Measurements from ENCODE around the gene NTSR1. TPM values are rescaled to one million over a fixed set of nuclear protein-coding genes. Genes with fewer than 3 reads are reported as not detected.
A peak's percentile ranks its signal among the peaks of the same experiment; 100 is the strongest.

NTSR1 gene
- total and polyA plus RNA-seq, 7 experiments from 2014 or later: 0.11 to 0.78 (median 0.14) TPM; not detected in 3

DNA sequence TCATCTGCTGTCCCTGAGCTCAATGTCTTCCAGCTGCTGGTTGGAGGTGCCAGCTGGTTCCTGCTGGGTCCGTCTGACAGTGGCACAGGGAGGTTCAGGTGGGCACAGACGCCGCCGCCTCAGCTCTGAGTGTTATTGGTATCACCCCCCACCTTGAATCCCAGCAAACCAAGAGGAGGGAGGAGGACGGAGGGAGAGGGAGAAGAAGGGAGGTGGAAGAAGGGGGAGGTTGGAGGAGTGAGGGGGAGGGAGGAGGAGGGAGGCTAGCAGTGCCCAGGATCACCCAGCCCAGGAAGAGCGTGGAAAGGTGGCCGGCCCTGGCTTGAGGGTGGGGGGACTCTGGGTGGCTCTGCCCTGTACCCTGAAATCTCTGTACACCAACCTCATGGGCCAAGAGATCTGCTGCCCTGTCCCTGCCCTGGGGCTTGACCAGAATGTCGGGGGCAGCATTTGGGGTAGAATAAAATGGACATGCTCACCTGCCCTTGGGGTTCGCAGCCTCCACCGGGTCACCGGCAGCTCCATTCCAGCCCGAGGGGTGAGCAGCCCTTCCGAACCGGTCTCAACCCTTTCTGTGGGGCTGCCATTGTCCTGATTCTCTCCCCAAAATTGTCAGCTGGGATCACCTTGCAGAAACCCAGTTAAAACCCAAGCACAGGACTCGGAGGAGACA, 17.1 kb downstream of the NTSR1 start:
- Mint-ChIP-seq H3K27me3 (peaks cover 0 to 47% (median 0%) of the 10 kb centered on the region in 5 donors), H3K4me3 (no peak overlapping the region), H3K27ac (no peak overlapping the region), H3K4me1 (peaks cover 0 to 22% (median 7%) of the 10 kb centered on the region in 7 donors), H3K9me3 (peaks cover 6 to 20% (median 9%) of the 10 kb centered on the region in 11 donors), H3K36me3 (peaks cover 0 to 9% (median 7%) of the 10 kb centered on the region in 5 donors)
- H3K4me3 ChIP-seq (ENCODE audit: low read length): no peak overlapping the region
- H3K27ac ChIP-seq (ENCODE audit: low read depth, low read length): no peak overlapping the region
- POLR2A ChIA-PET: no interaction called here
- H3K9me3 ChIP-seq (ENCODE audit: control insufficient read depth in 2 of 3, low read length in 3 of 3): peaks cover 0 to 3% (median 0%) of the 10 kb centered on the region in 3 experiments
- intact Hi-C loops (cut with micrococcal nuclease): no loop called here
- ATAC-seq (no peak), DNase-seq (no peak)
- no peaks in the 10 kb centered on the region for H3K36me3 ChIP-seq (ENCODE audit: control insufficient read depth in 2 of 3, insufficient read depth in 3 of 3, low read length in 3 of 3)
- H3K27me3 ChIP-seq (ENCODE audit: control insufficient read depth in 2 of 2, insufficient read depth in 2 of 2, low read length in 2 of 2): no peaks in the 10 kb centered on the region
- peaks cover 7 to 8% of the 10 kb centered on the region in 2 donors for H3K4me1 ChIP-seq (ENCODE audit: control insufficient read depth in 2 of 2, insufficient read depth in 2 of 2, low read length in 2 of 2)
- CTCF ChIA-PET: no interaction called here

DNA sequence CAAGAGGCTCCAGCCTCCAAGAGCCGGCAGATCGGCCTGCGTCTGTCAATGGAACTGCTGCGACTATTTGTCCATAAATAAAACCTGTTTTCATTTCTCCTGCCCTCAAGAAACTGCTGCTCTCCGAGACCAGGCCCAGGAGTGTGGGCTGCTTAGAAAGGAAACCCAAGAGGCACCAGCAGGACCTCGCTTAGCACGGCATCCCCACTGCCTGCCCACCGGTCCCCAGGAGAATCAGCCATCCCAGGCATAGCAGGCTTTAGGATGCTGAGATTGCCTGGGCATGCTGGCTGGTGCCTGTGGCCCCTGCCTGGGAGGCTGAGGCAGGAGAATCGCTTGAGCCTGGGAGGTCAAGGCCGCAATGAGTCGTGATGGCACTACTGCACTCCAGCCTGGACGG, 17.6 kb downstream of the NTSR1 start:
- no peak overlapping the region for H3K4me3 Mint-ChIP-seq
- intact Hi-C loops (cut with micrococcal nuclease): no loop called here
- peaks cover 7 to 8% of the 10 kb centered on the region in 2 donors for H3K4me1 ChIP-seq (ENCODE audit: control insufficient read depth in 2 of 2, insufficient read depth in 2 of 2, low read length in 2 of 2)
- H3K36me3 ChIP-seq (ENCODE audit: control insufficient read depth in 2 of 3, insufficient read depth in 3 of 3, low read length in 3 of 3): no peaks in the 10 kb centered on the region
- H3K27me3 Mint-ChIP-seq: peaks cover 0 to 52% (median 0%) of the 10 kb centered on the region in 5 donors
- peaks cover 6 to 14% (median 8%) of the 10 kb centered on the region in 11 donors for H3K9me3 Mint-ChIP-seq
- peaks cover 0 to 1% (median 0%) of the 10 kb centered on the region in 3 experiments for H3K9me3 ChIP-seq (ENCODE audit: control insufficient read depth in 2 of 3, low read length in 3 of 3)
- ChIA-PET CTCF (no interaction called here), POLR2A (no interaction called here)
- H3K4me1 Mint-ChIP-seq: peaks cover 0 to 21% (median 7%) of the 10 kb centered on the region in 7 donors
- peaks cover 0 to 8% (median 6%) of the 10 kb centered on the region in 5 donors for H3K36me3 Mint-ChIP-seq
- no peak overlapping the region for H3K27ac Mint-ChIP-seq
- no peak overlapping the region for H3K4me3 ChIP-seq (ENCODE audit: low read length)
- no peak for ATAC-seq
- no peak for DNase-seq
- no peak overlapping the region for H3K27ac ChIP-seq (ENCODE audit: low read depth, low read length)
- H3K27me3 ChIP-seq (ENCODE audit: control insufficient read depth in 2 of 2, insufficient read depth in 2 of 2, low read length in 2 of 2): no peaks in the 10 kb centered on the region

DNA sequence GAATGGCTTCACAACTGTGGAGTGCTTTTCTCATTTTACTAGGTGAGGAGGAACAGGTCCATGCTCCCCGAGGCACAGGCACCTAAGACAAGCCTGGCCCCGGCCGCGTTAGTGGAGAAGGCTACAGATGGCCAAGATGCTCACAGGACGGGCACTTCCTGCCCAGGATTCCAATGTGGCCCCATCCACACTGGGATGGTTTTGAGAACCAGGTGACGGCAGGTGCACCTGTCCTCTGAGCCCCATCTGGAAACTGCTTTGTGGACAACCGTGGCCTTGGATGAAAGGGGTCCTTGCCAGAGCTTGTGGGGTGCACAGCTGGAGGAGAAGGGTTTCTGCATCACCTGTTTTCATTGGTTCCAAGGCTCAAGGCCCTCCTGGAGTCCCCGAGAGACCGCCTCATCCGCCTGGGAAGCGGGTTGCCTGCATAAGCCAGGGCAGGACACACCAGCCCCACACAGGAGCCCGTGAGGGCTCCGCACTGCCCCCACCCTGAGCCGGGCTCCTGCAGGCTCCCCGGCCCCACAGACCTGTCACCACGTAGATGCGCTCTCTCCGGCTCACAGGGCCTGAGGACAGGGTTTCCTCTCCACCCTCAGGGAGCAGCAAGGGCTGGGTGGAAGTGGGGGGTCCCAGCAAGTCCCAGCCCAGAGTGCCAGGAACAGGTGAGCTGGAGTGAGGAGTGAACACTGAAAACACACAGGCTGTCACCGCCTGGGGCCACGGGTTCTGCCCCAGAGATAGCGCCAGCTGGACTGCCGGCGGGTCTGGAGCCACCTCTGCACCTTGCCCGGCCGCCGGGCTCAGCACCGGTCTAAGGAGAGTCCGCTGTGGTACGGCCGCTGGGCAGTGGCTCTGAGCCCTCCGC, 18.3 kb downstream of the NTSR1 start:
- Histone ChIP-seq H3K36me3 (ENCODE audit: control insufficient read depth in 2 of 3, insufficient read depth in 3 of 3, low read length in 3 of 3) (no peaks in the 10 kb centered on the region), H3K9me3 (ENCODE audit: control insufficient read depth in 2 of 3, low read length in 3 of 3) (no peaks in the 10 kb centered on the region), H3K27me3 (ENCODE audit: control insufficient read depth in 2 of 2, insufficient read depth in 2 of 2, low read length in 2 of 2) (no peaks in the 10 kb centered on the region), H3K4me3 (ENCODE audit: low read length) (no peak overlapping the region), H3K4me1 (ENCODE audit: control insufficient read depth in 2 of 2, insufficient read depth in 2 of 2, low read length in 2 of 2) (peaks cover 7 to 8% of the 10 kb centered on the region in 2 donors), H3K27ac (ENCODE audit: low read depth, low read length) (no peak overlapping the region)
- H3K27me3 Mint-ChIP-seq: peaks cover 0 to 45% (median 0%) of the 10 kb centered on the region in 5 donors
- H3K9me3 Mint-ChIP-seq: peaks cover 0 to 8% (median 4%) of the 10 kb centered on the region in 11 donors
- DNase-seq (no peak), ATAC-seq (no peak)
- H3K36me3 Mint-ChIP-seq: peaks cover 0 to 1% (median 0%) of the 10 kb centered on the region in 5 donors
- intact Hi-C loops (cut with micrococcal nuclease): no loop called here
- peak overlapping the region in 1 of 9 donors; percentile 85 for H3K27ac Mint-ChIP-seq
- peaks cover 0 to 18% (median 7%) of the 10 kb centered on the region in 7 donors for H3K4me1 Mint-ChIP-seq
- POLR2A ChIA-PET: no interaction called here
- peak overlapping the region in 1 of 10 donors; percentile 70 for H3K4me3 Mint-ChIP-seq
- CTCF ChIA-PET: no interaction called here

DNA sequence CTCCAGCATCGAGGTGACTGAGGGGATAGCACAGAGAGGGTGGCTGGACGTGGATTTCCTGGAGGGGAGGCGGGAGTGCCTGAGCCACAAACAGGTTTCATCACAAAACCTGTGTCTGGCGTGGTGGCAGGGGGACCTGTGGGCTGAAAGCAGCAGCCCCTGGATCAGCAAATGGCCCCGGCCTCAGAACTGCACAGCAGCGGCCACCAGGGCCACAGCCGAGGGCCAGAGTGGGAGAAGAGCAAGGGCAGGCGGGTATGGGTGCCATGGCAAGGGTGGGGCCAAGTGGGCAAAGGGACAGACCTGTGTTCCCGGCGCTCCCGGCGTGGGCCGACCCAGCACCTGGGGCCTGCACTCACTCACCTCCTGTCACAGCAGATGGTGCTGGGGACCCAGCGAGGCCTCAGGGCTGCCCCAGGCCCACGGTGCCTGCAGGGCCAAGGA, 19.0 kb downstream of the NTSR1 start:
- H3K27me3 ChIP-seq (ENCODE audit: control insufficient read depth in 2 of 2, insufficient read depth in 2 of 2, low read length in 2 of 2): no peaks in the 10 kb centered on the region
- Mint-ChIP-seq H3K4me3 (peak overlapping the region in 1 of 10 donors; percentile 70), H3K36me3 (peaks cover 0 to 1% (median 0%) of the 10 kb centered on the region in 5 donors), H3K27ac (peak overlapping the region in 1 of 9 donors; percentile 85), H3K27me3 (peaks cover 0 to 46% (median 0%) of the 10 kb centered on the region in 5 donors), H3K4me1 (peaks cover 0 to 22% (median 9%) of the 10 kb centered on the region in 7 donors), H3K9me3 (peaks cover 0 to 2% (median 0%) of the 10 kb centered on the region in 11 donors)
- H3K9me3 ChIP-seq (ENCODE audit: control insufficient read depth in 2 of 3, low read length in 3 of 3): no peaks in the 10 kb centered on the region
- no peaks in the 10 kb centered on the region for H3K36me3 ChIP-seq (ENCODE audit: control insufficient read depth in 2 of 3, insufficient read depth in 3 of 3, low read length in 3 of 3)
- H3K4me1 ChIP-seq (ENCODE audit: control insufficient read depth in 2 of 2, insufficient read depth in 2 of 2, low read length in 2 of 2): peaks cover 7 to 8% of the 10 kb centered on the region in 2 donors
- no peak overlapping the region for H3K27ac ChIP-seq (ENCODE audit: low read depth, low read length)
- intact Hi-C loops (cut with micrococcal nuclease): no loop called here
- ATAC-seq (no peak), DNase-seq (no peak)
- no peak overlapping the region for H3K4me3 ChIP-seq (ENCODE audit: low read length)
- POLR2A ChIA-PET: no interaction called here
- CTCF ChIA-PET: no interaction called here

DNA sequence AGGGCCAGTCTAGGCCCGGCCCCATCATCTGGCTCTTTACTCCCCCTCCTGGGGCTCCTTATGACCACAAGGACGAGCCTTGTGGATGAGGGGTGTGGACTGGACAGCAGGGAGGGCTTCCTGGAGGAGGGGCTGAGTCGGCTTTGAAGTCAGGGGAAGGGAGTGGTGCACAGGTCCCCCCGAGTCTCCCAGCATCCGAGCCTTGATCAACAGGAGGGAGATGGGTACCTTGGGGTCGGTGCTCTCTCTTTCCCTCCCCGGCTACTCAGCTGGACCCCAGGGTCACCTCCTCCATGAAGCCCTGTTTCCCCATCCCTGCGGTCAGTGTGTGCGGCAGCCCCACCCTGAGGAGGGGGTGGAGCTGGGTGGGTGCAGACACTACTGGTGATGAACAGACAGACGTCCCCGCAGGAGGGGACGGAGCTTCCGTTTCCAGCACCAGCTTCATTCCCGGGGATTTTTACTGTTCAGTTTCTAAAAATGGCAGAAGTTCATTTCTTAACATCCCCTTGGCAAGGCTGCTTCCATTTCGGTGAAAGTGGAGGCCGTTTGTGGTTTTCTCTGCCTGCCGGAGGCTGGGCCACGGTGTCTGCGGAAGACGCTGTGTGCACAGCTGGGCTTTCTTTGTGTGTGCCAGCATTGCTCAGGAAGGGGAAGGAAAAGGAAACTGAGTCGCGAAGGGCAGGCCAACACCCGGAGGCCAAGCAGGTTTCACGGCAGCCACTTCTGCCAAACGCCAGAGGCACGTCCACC, 19.6 kb downstream of the NTSR1 start:
- peak overlapping the region in 5 of 9 donors; percentile 58 to 80 (median 75) for H3K27ac Mint-ChIP-seq
- no peak overlapping the region for H3K4me3 ChIP-seq (ENCODE audit: low read length)
- intact Hi-C loops (cut with micrococcal nuclease): no loop called here
- peaks cover 0 to 1% (median 0%) of the 10 kb centered on the region in 5 donors for H3K36me3 Mint-ChIP-seq
- peaks cover 6 to 28% (median 13%) of the 10 kb centered on the region in 7 donors for H3K4me1 Mint-ChIP-seq
- peaks cover 0 to 47% (median 0%) of the 10 kb centered on the region in 5 donors for H3K27me3 Mint-ChIP-seq
- ATAC-seq: peak; percentile 71
- ChIA-PET POLR2A (interaction anchor here (0.6 to 1.2 kb wide), 2 partner anchors 10 to 13 kb away, joined by 3 to 4 read pairs; no protein-coding TSS in a partner anchor), CTCF (interaction anchor here (0.6 kb wide), 2 partner anchors 36 to 60 kb away, joined by 3 read pairs; no protein-coding TSS in a partner anchor)
- no peaks in the 10 kb centered on the region for H3K9me3 ChIP-seq (ENCODE audit: control insufficient read depth in 2 of 3, low read length in 3 of 3)
- no peak for DNase-seq
- H3K36me3 ChIP-seq (ENCODE audit: control insufficient read depth in 2 of 3, insufficient read depth in 3 of 3, low read length in 3 of 3): no peaks in the 10 kb centered on the region
- peaks cover 7 to 8% of the 10 kb centered on the region in 2 donors for H3K4me1 ChIP-seq (ENCODE audit: control insufficient read depth in 2 of 2, insufficient read depth in 2 of 2, low read length in 2 of 2)
- no peak overlapping the region for H3K27ac ChIP-seq (ENCODE audit: low read depth, low read length)
- peaks cover 0 to 2% (median 0%) of the 10 kb centered on the region in 11 donors for H3K9me3 Mint-ChIP-seq
- peak overlapping the region; percentile 24 to 74 (median 62) for H3K4me3 Mint-ChIP-seq
- H3K27me3 ChIP-seq (ENCODE audit: control insufficient read depth in 2 of 2, insufficient read depth in 2 of 2, low read length in 2 of 2): no peaks in the 10 kb centered on the region

DNA sequence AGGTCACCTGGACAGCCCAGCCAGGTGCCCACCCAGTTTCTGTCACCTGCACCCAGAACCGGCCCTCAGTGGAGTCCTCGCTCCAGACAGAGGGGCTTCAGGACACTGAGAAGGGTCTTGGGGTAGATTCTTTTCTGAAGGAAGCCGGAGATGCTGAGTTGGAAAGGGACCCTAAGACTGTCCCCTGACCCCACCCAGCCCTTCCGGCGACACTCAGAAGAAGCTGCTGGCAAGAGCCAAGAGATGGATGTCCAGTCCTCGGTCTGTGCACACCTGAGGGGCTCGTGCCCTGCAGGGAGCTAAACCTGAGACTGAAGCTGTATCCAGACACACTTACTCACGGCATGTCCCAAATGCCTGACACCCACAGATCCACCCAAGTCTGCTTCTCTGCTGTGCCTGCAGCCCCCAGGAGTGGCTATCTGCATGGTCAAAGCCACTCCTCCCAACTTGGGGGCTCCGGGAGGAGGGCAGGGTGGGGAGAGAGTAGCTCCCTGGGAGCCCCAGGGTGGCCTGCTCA, 20.2 kb downstream of the NTSR1 start:
- Histone ChIP-seq H3K36me3 (ENCODE audit: control insufficient read depth in 2 of 3, insufficient read depth in 3 of 3, low read length in 3 of 3) (no peaks in the 10 kb centered on the region), H3K27ac (ENCODE audit: low read depth, low read length) (no peak overlapping the region), H3K27me3 (ENCODE audit: control insufficient read depth in 2 of 2, insufficient read depth in 2 of 2, low read length in 2 of 2) (no peaks in the 10 kb centered on the region), H3K9me3 (ENCODE audit: control insufficient read depth in 2 of 3, low read length in 3 of 3) (no peaks in the 10 kb centered on the region), H3K4me1 (ENCODE audit: control insufficient read depth in 2 of 2, insufficient read depth in 2 of 2, low read length in 2 of 2) (peaks cover 7 to 8% of the 10 kb centered on the region in 2 donors), H3K4me3 (ENCODE audit: low read length) (no peak overlapping the region)
- Mint-ChIP-seq H3K4me1 (peaks cover 6 to 31% (median 13%) of the 10 kb centered on the region in 7 donors), H3K27me3 (peaks cover 0 to 50% (median 0%) of the 10 kb centered on the region in 5 donors), H3K27ac (peak overlapping the region in 2 of 9 donors; percentile 33 to 80), H3K9me3 (no peaks in the 10 kb centered on the region), H3K4me3 (peak overlapping the region in 4 of 10 donors; percentile 54 to 70 (median 66)), H3K36me3 (peaks cover 0 to 1% (median 0%) of the 10 kb centered on the region in 5 donors)
- DNase-seq (no peak), ATAC-seq (no peak)
- intact Hi-C loops (cut with micrococcal nuclease): no loop called here
- POLR2A ChIA-PET: interaction anchor here (0.6 to 1.2 kb wide), 2 partner anchors 10 to 12 kb away, joined by 3 to 4 read pairs; no protein-coding TSS in a partner anchor
- CTCF ChIA-PET: interaction anchor here (0.6 kb wide), 1 partner anchor 61 kb away, joined by 3 read pairs; no protein-coding TSS in a partner anchor

All from naive thymus-derived CD4-positive, alpha-beta T cell (primary cell).